GM12874 (cell line): ENCODE data around the gene INSL4.
A peak's percentile ranks its signal among the peaks of the same experiment; 100 is the strongest.

ENCODE experiments used
- TF ChIP-seq, protein P1 (sequence below): IDR thresholded peaks from 2 replicates; pipeline ENCODE4 v1.5.1; 2011; ENCODE audit warnings: low read depth, mild to moderate bottlenecking, control low read depth, low read length, moderate library complexity; ENCODE audit not compliant: insufficient read depth

Gene INSL4

GRCh38 chr9:5195463-5195862 is 35.8 kb upstream of the INSL4 start:
- TF ChIP-seq, protein P1, sequence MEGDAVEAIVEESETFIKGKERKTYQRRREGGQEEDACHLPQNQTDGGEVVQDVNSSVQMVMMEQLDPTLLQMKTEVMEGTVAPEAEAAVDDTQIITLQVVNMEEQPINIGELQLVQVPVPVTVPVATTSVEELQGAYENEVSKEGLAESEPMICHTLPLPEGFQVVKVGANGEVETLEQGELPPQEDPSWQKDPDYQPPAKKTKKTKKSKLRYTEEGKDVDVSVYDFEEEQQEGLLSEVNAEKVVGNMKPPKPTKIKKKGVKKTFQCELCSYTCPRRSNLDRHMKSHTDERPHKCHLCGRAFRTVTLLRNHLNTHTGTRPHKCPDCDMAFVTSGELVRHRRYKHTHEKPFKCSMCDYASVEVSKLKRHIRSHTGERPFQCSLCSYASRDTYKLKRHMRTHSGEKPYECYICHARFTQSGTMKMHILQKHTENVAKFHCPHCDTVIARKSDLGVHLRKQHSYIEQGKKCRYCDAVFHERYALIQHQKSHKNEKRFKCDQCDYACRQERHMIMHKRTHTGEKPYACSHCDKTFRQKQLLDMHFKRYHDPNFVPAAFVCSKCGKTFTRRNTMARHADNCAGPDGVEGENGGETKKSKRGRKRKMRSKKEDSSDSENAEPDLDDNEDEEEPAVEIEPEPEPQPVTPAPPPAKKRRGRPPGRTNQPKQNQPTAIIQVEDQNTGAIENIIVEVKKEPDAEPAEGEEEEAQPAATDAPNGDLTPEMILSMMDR: no peak

- TF ChIP-seq, protein P1: no peak
Observed at GRCh38 chr9:5205071-5205470, 26.1 kb upstream of the INSL4 start.

DNA sequence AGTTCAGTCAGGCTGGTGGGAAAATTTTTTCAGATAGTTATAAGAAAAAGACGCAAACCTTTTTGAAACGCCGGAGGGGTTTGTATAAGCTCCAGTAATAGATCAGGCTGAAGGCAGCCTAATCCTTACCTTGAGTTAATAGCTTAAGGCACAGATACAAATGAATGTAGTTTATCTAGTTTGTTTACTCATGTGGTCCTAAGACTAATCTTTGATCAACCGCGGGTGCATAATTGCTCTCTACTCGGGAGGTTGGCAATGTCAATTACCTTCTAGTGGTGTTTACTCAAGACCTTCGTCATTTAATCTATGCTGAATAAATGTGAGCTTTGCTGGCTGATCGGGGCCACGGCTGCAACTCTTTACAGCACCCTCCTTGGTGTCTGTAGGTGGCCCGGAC is 665 bp upstream of the INSL4 start:
- TF ChIP-seq, protein P1: no peak

GRCh38 chr9:5263351-5264218 is 32.4 kb downstream of the INSL4 start:
- TF ChIP-seq, protein P1: no peak

- TF ChIP-seq, protein P1: no peak
Observed at GRCh38 chr9:5264219-5264595, 33.0 kb downstream of the INSL4 start.

- TF ChIP-seq, protein P1: peak; percentile 24; the same call in 1 of the 2 replicates
Observed at GRCh38 chr9:5265939-5266338, 34.7 kb downstream of the INSL4 start.

- TF ChIP-seq, protein P1: no peak
Observed at GRCh38 chr9:5269249-5269715, 38.1 kb downstream of the INSL4 start.
